NCI-H345 treated with DMSO at 0.1 percent for 48 hours (cell line): ENCODE measurements around the gene ITPA.

Experiments used
- DNase-seq: peaks from one replicate; lab custom pipeline; 2025; ENCODE audit not compliant: unreplicated experiment; lab: John Stamatoyannopoulos, UW

The ITPA gene

DNA sequence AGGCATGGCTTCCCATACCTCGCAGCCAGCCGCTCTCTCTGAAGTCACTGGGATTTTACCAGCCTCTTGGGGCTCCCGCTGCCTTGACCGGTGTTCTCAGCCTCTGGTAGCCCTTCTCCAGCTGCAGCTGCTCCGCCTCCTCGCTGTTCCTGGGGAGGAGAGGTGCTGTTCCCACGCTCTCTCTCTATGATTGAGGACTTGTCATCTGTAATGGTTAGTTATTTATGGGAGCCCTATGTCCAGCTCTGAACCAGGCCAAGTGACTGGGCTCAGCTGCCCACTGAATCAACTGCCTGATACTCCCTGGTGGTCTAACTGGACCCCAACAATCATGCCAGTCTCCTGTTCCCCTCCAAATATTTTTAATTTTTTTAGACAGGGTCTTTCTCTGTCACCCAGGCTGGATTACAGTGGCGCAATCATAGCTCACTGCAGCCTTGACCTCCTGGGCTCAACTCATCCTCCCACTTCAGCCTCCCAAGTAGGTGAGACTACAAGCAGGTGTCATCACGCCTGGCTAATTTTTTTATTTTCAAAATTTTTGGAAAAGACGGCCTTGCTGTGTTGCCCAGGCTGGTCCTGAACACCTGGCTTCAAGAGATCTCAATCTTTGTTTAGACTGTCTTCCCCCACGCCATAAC is 34.5 kb downstream of the ITPA start:
- DNase-seq = no peak

DNA sequence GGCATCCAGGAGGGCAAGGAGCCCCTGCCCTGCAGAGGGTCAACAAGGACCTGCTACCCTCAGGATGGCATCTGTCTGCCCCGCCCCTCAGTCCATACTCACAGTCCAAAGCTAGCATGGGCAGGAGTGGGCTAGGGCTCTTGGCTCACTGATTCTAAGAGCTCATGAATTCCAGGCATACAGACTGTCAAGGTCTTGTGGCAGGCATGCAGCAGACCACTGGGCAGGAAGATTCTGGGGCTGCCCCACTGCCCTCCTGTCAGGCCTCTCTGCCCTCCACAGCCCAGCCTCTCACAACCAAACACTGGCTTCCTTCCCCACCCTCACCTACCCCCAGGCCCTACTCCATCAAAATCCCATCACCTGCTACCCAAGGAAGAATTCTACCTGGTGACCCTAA is 35.3 kb downstream of the ITPA start:
- DNase-seq = no peak

DNA sequence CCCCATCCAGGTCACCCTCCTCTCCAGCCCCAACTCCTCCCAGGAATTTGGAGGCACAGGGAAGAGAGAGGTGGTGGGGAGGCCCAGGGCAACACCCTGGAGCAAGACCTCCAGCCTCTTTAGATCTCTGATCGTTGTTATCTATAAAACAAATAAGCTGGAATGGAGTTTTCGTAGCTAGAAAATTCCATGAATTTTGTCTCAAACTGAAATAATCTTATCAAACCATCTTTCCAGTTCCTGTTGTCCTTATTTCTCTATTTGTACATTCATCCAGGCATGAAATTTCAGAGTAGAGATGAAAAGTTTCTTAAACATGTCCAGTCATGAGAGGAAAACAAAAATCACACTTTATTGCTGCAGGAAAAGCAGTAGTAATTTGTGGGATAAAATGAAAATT is 35.9 kb downstream of the ITPA start:
- DNase-seq = no peak

DNA sequence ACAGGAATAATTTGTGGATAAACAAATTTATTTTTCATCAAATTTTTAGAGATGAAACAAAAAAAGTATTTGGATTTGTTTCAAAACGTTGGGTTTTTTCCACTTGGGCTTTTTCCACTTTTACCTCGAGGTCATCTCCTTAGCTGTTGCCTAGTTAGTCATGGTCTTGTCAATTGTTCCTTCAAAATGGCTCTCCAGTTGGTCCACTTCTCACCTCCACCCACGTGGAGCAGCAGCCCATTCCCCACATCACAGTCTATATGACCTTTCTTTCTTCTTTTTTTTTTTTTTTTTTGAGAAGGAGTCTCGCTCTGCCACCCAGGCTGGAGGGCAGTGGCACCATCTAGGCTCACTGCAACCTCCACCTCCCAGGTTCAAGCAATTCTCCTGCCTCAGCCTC is 36.4 kb downstream of the ITPA start:
- DNase-seq = no peak

DNA sequence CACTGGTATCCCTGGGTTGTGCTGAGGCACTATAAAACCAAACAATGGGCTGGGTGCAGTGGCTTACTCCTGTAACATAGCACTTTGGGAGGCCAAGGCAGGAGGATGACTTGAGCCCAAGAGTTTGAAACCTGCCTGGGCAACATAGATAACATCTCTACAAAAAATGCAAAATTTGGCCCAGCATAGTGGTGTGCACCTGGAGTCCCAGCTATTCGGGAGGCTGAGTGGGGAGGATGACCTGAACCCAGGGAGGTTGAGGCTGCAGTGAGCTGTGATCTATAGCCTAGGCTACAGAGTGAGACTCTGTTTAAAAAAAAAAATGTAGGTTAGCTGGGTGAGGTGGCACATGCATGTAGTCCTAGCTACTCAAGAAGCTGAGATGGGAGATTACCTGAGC is 37.4 kb downstream of the ITPA start:
- no peak for DNase-seq

DNA sequence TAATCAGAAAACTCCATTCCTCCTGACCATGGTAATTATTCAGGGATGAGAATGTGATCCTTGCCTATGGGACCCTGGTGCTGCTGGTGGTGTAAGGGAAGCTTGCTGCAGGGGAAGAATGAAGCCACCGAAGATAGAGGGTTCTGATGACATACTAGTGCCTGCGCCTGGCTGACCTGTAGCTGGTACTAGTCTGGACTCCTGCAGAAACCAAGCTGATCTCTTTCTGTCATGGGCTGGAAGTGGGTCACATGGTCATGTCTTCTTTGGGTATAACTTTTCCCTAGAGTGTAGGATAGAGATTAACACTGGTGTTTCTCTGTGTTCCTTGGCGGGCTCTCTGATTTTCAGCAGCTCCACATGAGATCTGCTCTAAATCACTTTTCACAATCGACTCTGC is 38.3 kb downstream of the ITPA start:
- DNase-seq = no peak

DNA sequence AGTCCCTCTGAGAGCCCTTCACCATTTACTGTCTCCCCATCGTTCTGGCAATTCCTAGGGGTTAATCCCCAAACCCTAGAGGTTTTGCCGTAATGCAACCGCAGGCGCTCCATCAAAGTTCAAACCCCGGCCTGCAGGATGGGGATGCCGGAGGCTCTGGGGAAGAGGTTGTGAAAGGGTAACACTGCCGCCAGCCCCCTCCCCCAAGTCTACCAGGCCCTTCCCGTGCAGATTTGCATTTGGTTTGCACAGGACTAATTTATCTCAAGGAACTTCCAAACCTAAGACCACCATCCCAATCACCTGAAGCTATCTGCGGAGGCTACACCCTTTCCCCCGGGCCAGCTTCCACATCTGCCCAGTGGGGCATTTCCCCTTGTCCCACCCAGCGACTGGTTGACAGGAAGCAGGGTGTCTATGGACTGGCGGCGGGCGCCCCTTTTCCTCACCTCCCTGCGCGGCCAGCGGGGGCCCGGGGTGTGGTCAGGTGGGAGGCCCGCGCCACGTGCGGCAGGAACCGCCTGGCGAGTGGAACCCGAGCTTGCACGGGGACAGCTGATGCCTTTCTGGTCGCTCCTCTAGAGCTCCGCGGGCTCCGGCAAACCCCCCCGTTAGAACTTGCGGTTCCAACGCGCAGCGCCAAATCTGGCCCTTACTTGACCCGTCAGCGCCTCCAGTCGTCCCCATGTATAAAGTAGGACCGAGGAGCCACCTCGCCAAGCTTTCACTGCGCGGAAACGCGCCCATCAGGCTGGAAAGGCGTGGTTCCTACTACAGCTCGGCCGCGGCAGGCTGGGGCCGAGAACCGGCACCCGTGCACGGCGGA is 39.1 kb downstream of the ITPA start:
- DNase-seq = no peak

DNA sequence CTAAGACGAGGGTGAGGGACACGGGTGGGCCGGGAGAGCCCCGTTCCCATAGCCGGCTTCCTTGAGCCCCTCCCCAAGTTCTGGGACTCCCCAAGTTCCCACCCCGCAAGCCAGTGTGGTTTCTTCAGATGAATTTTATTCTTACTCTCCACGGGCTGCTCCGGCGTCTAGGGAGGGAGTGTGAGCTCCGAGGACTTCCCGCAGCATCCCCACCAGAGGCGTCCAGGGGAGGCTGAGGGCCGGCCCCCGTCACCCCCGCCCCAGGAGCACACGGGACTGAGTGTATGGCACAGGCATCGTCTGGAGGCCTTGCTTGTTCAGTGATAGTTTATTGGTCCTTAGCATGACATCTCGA is 39.7 kb downstream of the ITPA start:
- no peak for DNase-seq

DNA sequence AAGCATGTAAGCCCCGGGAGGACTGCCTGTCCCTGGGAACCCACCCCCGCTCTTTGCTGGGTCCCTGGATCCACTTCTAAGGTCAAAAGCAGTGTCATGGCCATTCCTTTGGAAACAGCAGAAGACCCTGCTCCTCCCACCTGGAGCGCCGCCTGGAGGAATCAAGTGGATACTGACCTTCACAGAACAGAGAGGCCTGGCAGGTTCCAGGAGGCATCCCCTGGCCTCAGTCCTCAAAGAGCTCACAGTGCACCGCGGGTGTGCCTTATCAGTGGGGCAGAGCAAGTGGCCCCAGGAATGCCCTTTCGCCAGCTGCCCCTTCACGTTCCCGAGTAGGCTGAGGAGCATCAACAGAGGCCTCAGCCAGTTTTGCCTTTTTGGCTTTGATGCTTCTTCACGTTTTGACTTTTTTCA is 40.8 kb downstream of the ITPA start:
- DNase-seq = no peak

DNA sequence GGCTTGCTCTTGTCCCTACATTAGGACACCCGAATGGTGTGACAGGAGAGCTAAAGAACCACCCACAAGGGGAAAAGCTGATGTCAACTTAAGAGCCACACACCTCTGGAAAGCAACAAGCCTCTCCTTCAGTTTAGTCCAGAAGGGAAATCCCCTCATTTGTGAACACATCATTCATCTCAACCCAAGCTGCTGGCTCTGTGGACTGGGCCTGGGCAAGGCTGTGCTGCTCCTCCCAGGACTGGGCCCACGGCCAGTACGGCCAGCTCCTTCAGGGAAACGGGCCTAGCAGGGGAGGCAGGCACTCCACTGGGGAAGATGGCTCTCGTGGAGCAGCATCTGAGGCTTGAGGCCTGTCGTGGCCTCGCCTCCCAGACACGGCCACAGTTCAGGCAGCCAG is 42.5 kb downstream of the ITPA start:
- no peak for DNase-seq

DNA sequence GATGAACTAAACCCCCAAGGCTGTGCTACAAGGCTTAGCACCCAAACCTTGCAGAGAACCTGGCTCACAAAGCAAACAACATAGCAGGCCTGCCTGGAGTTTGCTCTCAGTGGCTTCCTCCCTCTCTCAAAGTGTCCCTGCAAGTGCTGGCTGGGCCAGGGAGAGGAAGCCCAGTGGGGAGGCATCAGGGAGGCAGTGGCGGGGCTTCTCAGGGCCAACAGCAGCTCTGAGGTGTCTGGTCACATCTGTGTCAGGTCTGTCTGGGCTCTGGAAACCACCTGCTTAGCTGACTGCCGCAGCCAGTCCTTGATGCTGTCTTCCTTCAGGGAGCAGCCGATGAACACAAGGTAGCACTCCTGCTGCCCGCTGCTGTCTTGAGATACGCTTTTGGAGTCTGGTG is 46.4 kb downstream of the ITPA start:
- no peak for DNase-seq

DNA sequence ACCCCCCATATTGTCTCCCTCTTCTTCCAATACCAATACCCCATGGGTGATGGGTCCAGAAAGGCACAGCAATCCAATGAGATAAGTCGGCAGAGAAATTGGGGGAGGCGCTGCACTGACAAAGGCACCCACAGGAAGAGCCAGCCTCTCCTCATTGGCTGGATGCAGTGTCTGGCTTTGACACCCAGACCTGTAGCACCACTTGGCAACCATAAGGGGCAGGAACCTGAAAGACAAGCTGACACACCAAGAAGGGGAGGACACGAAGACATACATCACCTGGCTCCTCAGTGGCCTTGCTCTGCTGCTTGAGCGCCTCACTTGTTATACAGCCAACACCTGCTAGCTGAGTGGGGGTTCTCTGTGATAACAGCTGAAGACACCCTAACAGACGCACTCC is 49.1 kb downstream of the ITPA start:
- no peak for DNase-seq

DNA sequence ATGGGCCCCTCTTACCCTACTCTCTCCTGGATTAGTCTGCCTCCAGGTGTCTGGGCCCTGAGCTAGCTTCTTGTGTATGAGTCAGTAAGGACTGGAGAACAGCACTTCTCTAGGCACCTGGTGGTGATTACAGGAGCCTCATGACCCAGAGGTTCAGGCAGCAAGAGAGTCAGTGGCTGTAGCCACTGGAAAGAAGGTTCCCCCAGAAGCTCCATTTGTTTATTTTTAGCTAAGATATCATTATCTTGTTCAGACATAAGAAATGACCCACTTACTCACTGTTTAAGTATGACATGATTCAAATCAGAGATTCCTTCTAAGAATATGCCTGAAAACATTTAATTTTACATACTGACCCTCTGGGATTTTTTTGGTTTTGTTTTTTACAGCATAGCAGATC is 53.3 kb downstream of the ITPA start:
- DNase-seq = no peak

DNA sequence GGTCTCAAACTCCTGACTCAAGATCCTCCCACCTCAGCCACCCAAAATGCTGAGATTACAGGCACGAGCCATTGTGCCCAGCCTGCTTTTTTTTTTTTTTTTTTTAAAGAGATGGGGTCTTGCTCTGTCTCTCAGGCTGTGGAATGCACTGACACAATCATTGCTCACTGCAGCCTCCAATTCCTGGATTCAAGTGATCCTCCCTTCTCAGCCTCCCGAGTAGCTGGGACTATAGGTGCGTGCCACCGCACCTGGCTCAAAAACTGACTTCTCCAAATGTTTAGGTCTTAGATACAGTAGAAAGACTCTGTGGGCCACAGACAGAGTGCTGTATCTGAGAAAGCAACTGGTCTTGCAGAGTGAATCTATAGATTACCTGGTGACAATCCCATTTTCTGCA is 60.8 kb downstream of the ITPA start:
- no peak for DNase-seq

DNA sequence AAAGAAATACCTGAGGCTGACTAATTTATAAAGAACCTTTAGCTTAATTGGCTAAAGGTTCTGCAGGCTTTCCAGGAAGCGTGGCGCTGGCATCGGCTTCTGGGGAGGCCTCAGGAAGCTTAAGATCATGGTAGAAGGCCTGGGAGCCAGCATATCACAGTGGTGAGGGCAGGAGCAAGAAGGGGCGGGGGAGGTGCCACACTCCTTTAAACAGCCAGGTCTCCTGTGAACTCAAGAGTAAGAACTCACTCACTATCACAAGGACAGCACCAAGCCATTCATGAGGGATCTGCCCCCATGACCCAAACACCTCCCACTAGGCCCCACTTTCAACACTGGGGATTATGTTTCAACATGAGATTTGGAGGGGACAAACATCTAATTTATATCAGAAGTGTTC is 64.1 kb downstream of the ITPA start:
- DNase-seq = no peak
